GM04504 (cell line): Measurements from ENCODE around the gene ATF3.
A peak's percentile ranks its signal among the peaks of the same experiment; 100 is the strongest.
"Not testable (repeated sequence)": the region's sequence is repeated elsewhere in the genome, so short reads cannot be mapped to it uniquely, and the experiment has no call there.

ENCODE experiments used
- DNase-seq: peaks from one replicate; pipeline ENCODE4 v3.0.0-alpha.2; 2012; ENCODE audit warnings: low read depth

The ATF3 gene

DNA sequence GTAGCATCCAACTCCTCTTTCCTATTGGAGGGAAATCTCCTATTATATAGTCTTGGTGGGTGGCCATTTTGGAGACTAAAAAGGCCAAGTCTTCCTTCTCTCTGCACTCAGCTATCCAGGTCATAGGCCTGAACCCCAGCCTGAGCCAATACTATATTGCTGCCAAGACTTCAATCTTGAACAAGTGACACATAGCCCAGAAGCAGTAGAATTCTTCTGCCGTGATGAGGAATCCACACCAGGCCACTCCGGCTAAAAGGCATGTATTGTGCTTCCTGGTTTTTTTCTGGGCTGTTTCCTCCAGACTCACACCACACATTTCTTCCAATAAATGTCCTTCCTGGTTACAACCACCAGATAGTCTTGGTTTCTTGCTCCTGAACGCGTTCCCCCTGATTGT, 43.0 kb downstream of the ATF3 start:
- DNase-seq = peak; percentile 22

GRCh38 chr1:212651977-212652376, 43.4 kb downstream of the ATF3 start:
- DNase-seq = no peak

- no peak for DNase-seq
Observed at GRCh38 chr1:212652609-212653008, 44.0 kb downstream of the ATF3 start.

DNA sequence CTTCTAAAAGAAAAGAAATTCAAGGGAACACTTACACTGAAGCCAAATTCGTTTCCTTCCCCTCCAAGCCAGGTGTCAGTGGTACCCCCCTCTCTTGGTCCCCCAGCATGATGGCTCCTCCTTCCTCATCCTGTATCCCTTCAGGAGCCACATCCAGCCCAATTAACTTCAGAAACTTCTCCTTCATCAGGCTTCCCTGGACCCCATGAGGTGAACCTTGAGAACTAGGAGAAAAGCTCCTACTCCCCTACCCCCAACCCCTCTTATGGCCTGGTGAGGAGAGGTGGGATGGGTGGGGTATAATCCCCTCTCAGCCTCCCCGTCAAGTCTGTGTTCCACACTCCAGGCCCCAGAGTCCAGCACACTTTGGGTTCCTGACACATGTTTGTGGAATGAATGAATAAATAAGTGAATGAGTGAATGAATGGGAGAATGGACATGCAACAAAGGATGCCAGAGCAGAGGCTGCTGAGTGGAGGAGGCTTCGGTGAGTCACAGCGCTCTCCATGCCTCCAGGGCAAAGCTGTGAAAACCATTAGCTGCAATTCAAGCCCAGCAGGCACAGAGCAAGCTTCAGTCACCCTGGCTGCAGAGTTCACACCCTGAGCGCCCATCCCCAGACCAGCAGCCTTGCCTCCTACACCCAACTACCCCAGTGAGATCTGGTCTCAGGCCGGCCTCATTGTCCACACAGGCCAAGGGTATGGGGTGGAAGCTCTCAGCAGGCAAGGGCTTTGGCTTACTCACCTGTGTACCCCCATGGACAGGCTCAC, 47.3 kb downstream of the ATF3 start:
- DNase-seq = peak; percentile 32

- DNase-seq = no peak
Observed at GRCh38 chr1:212656730-212657129, 48.2 kb downstream of the ATF3 start.

- not testable (repeated sequence) for DNase-seq
Observed at GRCh38 chr1:212658250-212658649, 49.7 kb downstream of the ATF3 start.

DNA sequence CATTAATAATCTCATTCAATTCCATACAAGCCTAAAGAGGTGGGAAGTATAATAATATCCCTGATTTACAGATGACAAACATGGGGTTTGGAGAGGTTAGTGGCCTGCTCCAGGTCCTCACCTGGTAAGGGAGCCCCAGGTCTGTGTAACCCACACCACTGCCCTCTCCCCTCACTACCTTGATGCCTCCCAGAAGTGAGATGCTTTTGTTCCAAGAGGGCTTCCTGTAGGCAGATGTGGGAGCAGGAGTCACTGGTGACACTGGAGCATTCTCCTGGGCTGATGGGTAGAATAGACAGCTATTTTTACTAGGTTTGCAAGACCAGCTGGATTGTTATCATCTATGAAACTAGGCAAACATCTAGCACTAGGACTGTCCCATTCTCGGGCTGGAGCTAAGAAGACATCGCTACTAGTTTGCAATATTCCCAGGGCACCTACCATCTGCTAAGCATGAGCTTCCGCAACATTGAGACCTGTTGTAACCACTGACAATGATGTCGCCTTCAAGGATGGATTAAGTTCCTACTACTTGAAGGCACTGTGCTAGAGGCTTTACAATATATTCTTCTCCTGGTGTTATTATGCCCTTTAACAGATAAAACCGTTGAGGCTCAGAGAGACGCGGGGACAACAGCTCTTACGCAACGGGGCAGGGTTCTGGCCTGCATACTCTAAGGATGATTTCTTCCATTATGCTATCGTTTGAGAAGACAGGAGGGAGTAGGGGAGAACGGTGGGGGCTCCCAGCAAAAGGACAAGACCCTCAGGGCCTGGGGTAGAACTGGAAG, 56.0 kb downstream of the ATF3 start:
- no peak for DNase-seq

- peak; percentile 58 for DNase-seq
Observed at GRCh38 chr1:212665241-212666115, 56.9 kb downstream of the ATF3 start.

GRCh38 chr1:212666116-212666775, 57.7 kb downstream of the ATF3 start:
- no peak for DNase-seq

DNA sequence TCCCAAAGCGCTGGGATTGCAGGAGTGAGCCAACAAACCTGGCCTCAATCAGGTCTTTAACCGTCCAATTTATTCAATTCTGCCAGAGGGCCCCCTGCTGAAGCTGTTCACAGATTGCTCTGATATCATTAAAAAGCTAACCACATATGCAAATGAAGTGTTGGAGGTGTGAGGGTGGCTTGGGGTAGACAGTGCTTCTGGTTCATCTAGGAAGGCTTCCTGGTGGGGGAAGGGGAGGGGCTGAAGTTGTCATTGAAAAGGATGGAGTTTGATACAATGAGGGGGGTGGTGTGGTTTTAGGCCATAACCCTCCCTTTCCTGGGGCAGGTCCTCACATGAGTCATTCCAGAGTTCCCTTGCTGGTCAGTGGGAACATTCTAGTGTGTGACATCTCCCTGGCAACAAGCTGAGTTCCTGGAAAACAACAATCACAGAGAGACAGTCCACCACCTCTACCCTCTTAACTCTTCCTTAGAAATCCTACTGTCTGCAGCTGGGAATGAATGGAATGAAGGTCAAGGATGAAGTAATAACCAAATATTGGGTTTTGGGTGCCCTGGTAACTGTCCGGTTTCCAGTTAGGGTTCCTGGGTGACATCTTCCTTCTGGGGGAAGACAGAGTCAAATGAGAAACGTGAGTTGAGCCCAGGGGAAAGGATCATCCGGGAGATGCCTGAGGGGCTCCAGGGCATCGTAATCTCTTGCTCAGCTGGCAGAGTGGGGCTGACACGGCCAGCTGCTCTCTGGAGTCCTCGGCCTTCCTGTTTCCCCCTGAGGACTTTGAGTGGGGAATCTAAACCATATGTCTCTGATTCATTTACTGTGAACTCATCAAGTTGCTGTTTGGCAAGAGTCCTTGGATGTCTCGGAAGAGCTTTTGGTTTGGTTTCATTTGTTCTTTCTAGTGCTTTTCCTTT, 58.9 kb downstream of the ATF3 start:
- DNase-seq = peak; percentile 96

DNA sequence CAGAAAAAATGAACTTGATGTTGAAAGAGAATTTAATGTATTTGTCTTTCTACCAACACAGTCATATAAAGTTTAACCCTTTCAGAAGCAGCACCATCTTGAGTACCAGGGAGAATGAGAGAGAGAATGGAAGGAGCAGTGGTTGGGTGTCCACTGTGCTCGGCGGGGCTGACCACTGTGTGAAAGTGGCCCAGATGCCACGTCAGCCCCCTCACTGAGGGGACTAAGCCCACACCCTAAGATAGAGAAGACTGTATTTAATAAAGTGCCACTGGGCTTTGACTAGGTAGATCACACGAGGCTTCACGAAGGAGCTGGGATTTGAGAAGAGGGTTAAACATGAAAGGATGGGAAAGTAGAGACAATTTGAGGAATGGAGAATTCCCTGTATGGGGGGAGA, 59.9 kb downstream of the ATF3 start:
- no peak for DNase-seq

GRCh38 chr1:212669102-212669501, 60.5 kb downstream of the ATF3 start:
- no peak for DNase-seq

DNA sequence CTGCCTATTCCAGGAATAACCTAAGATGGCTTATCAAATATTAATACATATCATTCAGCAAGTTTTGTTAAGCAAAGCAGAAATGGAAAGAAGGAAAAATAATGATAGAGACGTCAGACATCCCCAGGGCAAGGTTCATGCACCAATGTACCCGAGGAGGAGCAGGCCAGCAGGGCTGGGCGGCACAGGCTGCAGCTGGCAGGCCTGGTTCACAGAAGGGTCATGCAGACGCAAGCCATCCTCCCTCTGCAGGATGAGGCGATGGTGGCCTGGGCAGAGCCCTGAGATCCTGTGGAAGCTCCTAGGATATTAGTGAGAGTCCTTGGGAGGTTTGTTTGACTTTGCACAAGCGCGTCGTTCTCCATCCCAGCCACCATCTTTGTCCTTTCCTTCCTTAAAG, 61.0 kb downstream of the ATF3 start:
- no peak for DNase-seq

DNA sequence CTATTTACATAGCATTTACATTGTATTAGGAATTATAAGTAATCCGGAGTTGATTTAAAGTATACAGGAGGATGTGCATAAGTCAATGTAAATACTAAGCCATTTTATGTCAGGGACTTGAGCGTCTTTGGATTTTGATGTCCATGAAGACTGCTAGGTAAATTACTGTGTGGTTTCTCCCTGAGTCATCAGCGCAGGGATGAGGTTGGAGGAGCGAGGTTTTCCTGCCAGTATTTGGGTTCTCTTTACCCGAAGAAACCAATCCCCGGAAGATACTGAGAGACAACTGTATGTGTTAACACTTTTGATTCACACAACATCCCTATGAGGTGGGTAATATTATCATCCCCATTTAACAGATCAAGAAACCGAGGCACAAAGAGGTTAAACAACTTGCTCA, 61.7 kb downstream of the ATF3 start:
- DNase-seq = no peak
